BLaER1 (cell line): ENCODE results near the gene ASCC1.

Experiments
- H3K27ac ChIP-seq: shearing (Covaris generic); formaldehyde crosslinking; 2 replicates; pipeline ENCODE4 v1.8.1; 2022
- H3K27me3 ChIP-seq: shearing (Covaris generic); formaldehyde crosslinking; 2 replicates; pipeline ENCODE4 v1.8.1; 2022
- H3K36me3 ChIP-seq: shearing (Covaris generic); formaldehyde crosslinking; 2 replicates; pipeline ENCODE4 v1.8.1; 2022
- H3K4me1 ChIP-seq: shearing (Covaris generic); formaldehyde crosslinking; 2 replicates; pipeline ENCODE4 v1.8.1; 2022
- H3K4me2 ChIP-seq: shearing (Covaris generic); formaldehyde crosslinking; 2 replicates; pipeline ENCODE4 v1.8.1; 2022
- H3K4me3 ChIP-seq: shearing (Covaris generic); formaldehyde crosslinking; 2 replicates; pipeline ENCODE4 v1.8.1; 2022
- H3K9ac ChIP-seq: shearing (Covaris generic); formaldehyde crosslinking; 2 replicates; pipeline ENCODE4 v1.8.1; 2022
- H3K9me3 ChIP-seq: shearing (Covaris generic); formaldehyde crosslinking; 2 replicates; pipeline ENCODE4 v1.8.1; 2022
- H4K20me1 ChIP-seq: shearing (Covaris generic); formaldehyde crosslinking; 2 replicates; pipeline ENCODE4 v1.8.1; 2022
- Cebpa-rat ChIP-seq: shearing (Covaris generic); IDR thresholded peaks from 2 replicates; pipeline ENCODE4 v1.8.1; 2022

The ASCC1 gene

DNA sequence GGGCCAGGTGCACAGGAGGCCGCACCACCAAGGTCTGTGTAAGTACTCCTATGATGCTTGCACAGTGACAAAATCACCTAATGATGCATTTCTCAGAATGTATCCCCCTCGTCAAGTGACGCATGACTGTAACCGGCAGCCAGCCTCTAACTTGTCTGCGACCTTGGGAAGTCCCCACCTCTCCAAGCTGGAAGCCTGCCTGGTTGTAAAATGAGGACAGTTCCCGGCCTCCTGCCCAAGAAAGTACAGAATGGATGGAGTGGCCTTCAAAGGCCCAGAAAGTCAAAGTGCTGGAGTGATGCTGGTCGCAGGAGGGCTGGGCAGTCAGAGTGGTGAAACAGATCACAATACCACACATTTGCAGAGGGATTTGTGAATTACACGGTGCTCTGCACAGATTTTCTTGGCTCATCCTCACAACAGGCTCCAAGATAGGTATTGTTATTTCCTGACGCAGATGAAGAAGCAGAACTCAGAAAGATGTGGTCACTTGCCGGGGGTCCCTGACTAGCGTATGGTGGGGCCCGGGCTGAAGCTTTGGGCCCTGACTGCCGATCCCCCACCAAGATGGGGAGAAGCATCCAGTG, 150.5 kb downstream of the ASCC1 start:
- H3K9me3 ChIP-seq: no peaks in the 10 kb centered on the region
- H3K4me2 ChIP-seq: no peak overlapping the region
- peaks cover 27% of the 10 kb centered on the region for H3K4me1 ChIP-seq
- H3K27me3 ChIP-seq: no peaks in the 10 kb centered on the region
- no peak overlapping the region for H3K4me3 ChIP-seq
- TF ChIP-seq Cebpa-rat: no peak
- H3K9ac ChIP-seq: no peak overlapping the region
- H3K27ac ChIP-seq: no peak overlapping the region
- H4K20me1 ChIP-seq: no peaks in the 10 kb centered on the region
- no peaks in the 10 kb centered on the region for H3K36me3 ChIP-seq

DNA sequence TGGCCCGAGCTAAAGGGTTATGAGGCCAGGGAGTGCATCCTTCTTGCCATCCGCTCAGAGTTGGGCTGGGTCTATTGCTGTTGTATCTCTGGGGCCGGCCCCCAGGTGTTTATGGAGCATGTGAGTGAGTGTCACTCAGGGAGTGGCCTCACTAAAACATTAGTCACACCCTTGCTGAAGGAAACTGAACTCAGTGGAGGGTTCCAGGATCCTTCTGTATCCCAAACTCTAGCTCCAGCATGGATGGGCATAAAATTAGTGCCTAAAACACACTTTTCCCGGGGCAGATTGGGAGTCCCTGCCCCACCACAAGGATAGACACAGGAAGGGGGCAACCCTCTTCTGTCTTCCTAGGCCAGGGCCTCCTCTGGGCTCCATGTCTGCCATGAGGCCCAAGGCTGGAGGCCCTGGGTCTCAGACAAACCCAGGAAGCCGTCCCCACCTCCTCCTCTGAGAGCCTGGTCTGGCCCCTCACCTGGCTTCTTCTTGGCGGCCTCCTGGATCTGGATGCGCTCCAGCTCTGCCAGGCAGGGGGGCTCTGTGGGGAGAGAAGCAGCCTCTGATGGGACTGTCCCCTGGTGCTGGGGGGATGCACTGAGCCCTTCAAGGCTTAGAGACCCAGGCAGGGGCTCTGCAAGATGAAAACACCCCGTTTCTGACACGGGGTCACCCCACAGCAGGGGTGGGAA, 152.2 kb downstream of the ASCC1 start:
- TF ChIP-seq Cebpa-rat: no peak
- Histone ChIP-seq H3K9ac (no peak overlapping the region), H3K27ac (no peak overlapping the region), H3K4me3 (no peak overlapping the region), H3K36me3 (no peaks in the 10 kb centered on the region), H4K20me1 (no peaks in the 10 kb centered on the region), H3K4me2 (no peak overlapping the region), H3K4me1 (peaks cover 32% of the 10 kb centered on the region), H3K27me3 (no peaks in the 10 kb centered on the region), H3K9me3 (no peaks in the 10 kb centered on the region)

DNA sequence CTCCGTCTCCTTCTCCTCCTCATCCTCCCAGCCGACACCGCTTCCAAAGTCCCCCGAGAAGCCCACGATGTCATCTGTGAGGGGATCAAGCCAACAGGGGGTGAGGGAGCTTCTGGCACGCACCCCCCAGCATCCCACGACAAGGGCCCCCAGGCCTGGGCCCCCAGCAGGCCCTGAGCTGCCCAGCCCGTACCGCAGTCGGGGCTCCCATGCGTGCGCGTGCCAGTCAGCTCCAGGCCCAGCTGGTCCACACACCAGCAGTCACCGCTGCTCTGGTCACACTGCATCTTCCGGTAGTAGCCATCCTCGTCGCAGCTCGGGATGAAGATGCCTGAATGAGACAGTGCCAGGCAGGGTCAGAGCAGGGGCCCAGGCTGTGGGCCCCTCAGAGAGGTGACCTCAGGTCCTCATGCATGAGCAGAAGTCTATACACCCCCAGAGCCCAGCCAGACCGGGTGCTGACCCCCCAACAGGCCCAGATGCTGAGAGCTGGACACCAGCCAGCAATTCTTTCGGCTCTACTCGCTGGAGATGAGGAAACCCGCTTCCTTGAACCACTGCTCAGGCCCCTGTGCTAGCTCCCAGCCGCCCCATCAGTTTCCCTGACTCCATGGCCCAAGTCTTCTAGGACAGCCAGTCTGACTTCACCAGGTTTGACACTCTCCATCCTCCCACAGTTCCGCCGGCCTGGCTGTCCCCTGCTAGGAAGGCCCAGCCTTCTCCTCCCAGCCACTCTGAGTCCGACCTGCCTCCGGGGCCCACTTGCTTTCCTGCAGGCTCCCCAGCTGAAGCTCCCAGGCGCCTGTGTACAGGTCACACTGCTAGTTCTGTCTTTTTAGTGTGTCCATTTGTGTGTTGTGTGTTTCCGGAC, 153.0 kb downstream of the ASCC1 start:
- no peak overlapping the region for H3K4me3 ChIP-seq

DNA sequence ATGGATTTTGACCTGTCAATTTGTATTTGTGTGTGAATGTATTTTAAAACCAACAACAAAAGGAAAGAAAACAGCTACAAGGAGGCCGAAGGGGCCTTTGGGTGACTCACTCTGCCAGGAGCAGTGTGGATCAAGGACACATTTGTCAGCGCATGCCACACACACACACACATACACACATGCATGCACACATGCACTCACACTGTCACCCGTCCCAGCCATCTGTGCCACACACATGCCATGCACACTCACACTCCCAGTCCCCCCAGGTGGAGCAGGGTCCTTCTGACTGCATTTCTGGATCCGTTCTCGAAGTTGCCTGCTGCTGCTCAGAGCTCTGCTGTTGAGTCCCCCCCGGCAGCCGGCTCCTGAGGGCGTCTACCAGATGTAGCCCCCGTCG, 153.7 kb downstream of the ASCC1 start:
- Histone ChIP-seq H3K27ac (no peak overlapping the region), H3K27me3 (no peaks in the 10 kb centered on the region), H3K36me3 (no peaks in the 10 kb centered on the region), H3K9ac (no peak overlapping the region), H3K9me3 (no peaks in the 10 kb centered on the region), H3K4me3 (no peak overlapping the region), H3K4me1 (peaks cover 31% of the 10 kb centered on the region), H3K4me2 (no peak overlapping the region), H4K20me1 (no peaks in the 10 kb centered on the region)
- TF ChIP-seq Cebpa-rat: no peak

More for the DNA sequence above, 153.0 kb downstream of the ASCC1 start:
- no peak overlapping the region for H3K9ac ChIP-seq
- no peaks in the 10 kb centered on the region for H3K9me3 ChIP-seq
- no peak overlapping the region for H3K4me2 ChIP-seq
- no peaks in the 10 kb centered on the region for H3K27me3 ChIP-seq
- peaks cover 34% of the 10 kb centered on the region for H3K4me1 ChIP-seq
- TF ChIP-seq Cebpa-rat: no peak
- H3K27ac ChIP-seq: no peak overlapping the region
- H4K20me1 ChIP-seq: no peaks in the 10 kb centered on the region
- H3K36me3 ChIP-seq: no peaks in the 10 kb centered on the region

DNA sequence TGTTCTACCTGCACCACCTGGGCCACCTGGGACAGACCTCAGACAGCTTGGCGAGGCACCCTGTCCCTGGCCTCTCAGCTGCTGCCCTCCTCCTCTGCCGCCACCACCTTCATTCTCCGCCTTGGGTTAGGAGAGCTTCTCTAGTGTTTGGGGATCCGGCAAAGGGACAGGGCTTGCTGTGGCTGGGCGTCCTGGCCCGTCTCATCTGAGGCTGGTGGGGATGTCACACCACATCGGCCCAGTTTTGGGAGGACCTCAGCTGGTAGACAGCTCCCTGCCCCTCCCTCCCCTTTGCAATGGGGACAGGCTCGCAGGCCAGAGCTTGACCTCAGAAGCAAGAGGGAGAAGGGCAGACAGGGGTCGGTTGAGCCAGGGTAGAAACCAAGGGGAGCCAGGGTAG, 154.1 kb downstream of the ASCC1 start:
- Histone ChIP-seq H3K27me3 (no peaks in the 10 kb centered on the region), H3K27ac (no peak overlapping the region), H3K4me2 (peak overlapping the region; percentile 60; the same call in 1 of the 2 replicates), H3K4me3 (no peak overlapping the region), H3K4me1 (peaks cover 31% of the 10 kb centered on the region), H3K9ac (no peak overlapping the region), H3K9me3 (no peaks in the 10 kb centered on the region), H3K36me3 (no peaks in the 10 kb centered on the region), H4K20me1 (no peaks in the 10 kb centered on the region)
- TF ChIP-seq Cebpa-rat: no peak

DNA sequence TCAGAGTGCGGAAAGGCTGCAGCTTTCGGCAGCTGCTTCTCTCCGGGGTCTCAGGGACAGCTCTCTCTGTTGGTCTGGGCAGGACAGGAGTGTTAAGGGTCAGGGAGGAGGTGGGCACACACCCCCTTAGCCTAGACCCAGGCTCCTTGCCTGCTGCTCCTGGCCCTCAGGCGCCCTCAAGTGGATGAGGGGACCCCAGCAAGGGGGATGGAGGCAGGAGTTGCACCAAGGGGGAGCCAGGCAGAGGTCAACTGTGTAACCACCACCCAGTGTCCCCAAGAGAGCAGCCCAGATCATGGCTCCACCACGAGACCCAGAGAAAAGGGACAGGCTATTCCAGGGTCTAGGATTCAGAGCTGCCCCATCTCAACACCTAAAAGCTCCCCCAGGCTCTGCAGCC, 154.6 kb downstream of the ASCC1 start:
- H3K9me3 ChIP-seq: no peaks in the 10 kb centered on the region
- no peak overlapping the region for H3K4me3 ChIP-seq
- no peaks in the 10 kb centered on the region for H3K27me3 ChIP-seq
- H3K4me1 ChIP-seq: peaks cover 31% of the 10 kb centered on the region
- H4K20me1 ChIP-seq: no peaks in the 10 kb centered on the region
- H3K4me2 ChIP-seq: peak overlapping the region; percentile 60
- H3K9ac ChIP-seq: no peak overlapping the region
- no peak overlapping the region for H3K27ac ChIP-seq
- TF ChIP-seq Cebpa-rat: no peak
- H3K36me3 ChIP-seq: no peaks in the 10 kb centered on the region

DNA sequence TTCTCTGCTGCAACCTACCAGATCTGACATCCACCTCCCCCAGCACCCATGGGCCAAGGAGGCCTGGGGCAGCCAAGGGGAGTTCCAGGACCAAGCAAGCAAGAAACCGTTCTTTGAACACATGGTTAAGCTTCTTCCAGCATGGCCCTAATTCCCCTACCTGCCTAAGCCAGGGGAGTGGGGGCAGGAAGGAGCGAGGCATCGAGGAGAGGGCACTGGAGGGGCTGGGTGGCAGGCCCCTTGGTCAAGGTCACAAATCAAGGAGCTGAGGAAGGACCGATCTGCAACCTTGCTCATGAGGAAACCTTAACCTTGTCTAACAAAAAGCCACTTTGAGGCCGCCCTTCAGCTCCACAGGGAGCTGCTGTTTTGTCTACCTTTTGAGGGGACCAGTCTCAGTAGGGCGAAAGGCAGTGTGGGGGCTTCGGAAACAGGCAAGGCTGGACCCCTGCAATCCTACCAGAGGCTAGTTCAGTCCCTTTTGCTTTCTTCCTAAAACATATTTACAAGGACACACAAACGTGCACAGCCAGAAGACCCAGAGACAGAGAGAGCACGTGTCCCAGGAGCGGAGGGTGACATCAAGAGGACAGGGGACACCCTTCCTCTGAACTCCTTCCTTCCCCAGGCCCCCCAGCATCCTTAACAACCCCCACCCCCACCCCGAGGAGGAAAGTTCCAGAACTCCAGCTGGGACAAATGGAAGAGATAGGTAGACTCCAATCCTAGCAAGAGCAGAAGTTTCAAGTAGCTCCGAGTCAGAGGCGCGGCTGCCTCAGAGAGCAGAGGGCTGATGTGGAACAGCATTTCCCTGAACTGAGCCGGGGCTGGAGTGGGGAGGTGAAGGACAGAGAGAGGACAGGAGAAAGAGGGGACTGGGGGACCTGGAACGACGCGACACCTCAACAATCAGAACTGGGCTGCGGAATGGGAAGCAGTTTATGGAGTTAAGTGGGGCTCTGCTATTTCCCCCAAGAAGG, 155.9 kb downstream of the ASCC1 start:
- no peak for TF ChIP-seq Cebpa-rat

DNA sequence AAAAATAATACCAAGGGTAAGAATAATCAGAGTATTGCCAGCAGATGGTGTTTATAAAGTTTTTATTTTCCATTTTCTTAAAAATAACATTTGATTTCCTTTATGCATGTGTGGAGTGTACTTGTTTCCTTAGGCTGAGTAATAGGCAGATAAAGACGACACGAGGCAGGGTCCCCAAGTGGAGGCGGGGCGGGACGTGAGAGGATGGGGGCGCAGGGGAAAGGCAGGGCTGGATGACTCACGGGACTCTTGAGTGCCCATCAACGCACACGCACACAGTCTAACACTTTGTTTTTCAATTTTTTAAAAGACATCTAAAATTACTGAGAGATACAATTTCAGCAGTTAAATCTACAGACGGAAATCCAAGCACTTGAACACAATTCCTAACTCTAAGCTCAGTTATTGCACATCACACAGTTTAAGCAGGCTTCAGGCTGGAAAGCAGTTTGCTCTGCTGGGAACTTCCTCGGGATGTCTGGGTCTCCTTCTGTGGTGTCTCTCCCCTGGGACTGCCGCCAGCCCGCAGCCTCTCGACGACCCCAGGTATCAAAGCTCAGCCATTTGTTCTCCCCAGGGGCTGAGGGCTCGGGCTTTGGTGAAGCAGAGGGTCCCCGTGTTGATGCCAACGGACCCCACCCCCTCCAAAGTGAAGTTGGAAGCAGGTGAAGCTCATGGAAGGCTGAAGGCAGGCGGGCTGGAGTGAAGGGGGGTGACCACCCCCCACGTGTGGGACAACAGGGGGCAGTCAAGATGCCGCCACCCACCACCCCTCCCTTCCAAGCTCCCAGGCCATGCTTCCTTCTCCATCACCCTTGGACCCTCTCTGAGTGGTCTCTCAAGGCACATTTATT, 156.9 kb downstream of the ASCC1 start:
- H3K9ac ChIP-seq: no peak overlapping the region
- no peak overlapping the region for H3K27ac ChIP-seq
- no peak overlapping the region for H3K4me3 ChIP-seq
- no peak for TF ChIP-seq Cebpa-rat
- no peaks in the 10 kb centered on the region for H3K36me3 ChIP-seq
- H3K4me1 ChIP-seq: peaks cover 31% of the 10 kb centered on the region
- no peaks in the 10 kb centered on the region for H3K9me3 ChIP-seq
- H3K27me3 ChIP-seq: no peaks in the 10 kb centered on the region
- H3K4me2 ChIP-seq: peak overlapping the region; percentile 77
- no peaks in the 10 kb centered on the region for H4K20me1 ChIP-seq

More for the DNA sequence above, 155.9 kb downstream of the ASCC1 start:
- H3K36me3 ChIP-seq: no peaks in the 10 kb centered on the region
- H4K20me1 ChIP-seq: no peaks in the 10 kb centered on the region
- H3K9me3 ChIP-seq: no peaks in the 10 kb centered on the region
- H3K27me3 ChIP-seq: no peaks in the 10 kb centered on the region
- no peak overlapping the region for H3K9ac ChIP-seq
- H3K4me2 ChIP-seq: peak overlapping the region; percentile 77
- no peak overlapping the region for H3K4me3 ChIP-seq
- no peak overlapping the region for H3K27ac ChIP-seq
- H3K4me1 ChIP-seq: peaks cover 31% of the 10 kb centered on the region
